Activated CD4-positive, alpha-beta T cell treated with anti-CD3 and anti-CD28 coated beads, Interleukin-2, amount 50 U/mL, for 48 hours (primary cell): ENCODE measurements around the gene MACROD1.

Experiments
- DNase-seq, 2 experiments: peaks; one replicate each; pipeline ENCODE4 v3.0.0-alpha.2; 2020

MACROD1 gene

DNA sequence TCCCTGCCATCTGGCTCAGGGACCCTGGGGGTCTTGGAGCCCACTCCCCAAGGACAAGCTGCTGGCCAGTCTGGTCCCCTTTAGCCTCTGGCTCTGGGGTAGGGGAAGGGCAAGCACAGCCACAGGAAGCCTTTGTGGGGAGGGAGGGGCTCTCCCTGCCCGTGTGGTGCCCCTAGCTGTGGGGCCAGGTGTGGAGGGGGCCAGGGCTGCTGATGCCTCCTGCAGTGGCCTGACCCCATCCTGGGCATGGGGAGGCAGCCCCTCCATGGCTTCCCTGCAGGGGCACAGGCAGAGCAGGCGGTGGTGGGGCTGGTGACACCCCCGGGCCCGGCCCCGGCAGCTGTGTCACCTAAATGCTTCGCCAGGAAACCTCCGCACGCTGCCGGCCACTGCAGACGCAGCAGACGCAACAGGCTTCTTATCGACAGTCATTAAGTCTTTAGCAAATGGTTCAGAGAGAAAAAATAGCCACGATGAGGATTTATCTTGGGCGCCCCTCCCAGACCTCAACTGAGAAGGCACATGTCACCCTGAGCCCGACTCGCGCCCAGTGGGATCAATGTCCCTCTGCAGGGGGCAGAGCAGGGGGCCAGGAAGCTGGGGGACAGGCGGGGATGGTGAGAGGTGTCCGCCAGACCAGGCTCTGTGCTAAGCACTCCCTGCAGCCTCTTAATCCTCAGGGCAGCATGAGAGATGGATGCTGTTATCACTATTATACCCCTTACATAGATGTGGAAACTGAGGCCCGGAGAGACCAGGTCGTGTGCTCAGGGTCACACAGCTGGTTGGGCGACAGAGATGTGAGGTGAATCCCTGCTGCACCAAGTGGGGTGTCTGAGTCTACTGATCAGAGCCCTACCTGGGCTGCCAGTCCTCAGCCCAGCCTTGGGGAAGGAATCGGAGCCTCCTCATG, 96.3 kb downstream of the MACROD1 start:
- DNase-seq = no peak

DNA sequence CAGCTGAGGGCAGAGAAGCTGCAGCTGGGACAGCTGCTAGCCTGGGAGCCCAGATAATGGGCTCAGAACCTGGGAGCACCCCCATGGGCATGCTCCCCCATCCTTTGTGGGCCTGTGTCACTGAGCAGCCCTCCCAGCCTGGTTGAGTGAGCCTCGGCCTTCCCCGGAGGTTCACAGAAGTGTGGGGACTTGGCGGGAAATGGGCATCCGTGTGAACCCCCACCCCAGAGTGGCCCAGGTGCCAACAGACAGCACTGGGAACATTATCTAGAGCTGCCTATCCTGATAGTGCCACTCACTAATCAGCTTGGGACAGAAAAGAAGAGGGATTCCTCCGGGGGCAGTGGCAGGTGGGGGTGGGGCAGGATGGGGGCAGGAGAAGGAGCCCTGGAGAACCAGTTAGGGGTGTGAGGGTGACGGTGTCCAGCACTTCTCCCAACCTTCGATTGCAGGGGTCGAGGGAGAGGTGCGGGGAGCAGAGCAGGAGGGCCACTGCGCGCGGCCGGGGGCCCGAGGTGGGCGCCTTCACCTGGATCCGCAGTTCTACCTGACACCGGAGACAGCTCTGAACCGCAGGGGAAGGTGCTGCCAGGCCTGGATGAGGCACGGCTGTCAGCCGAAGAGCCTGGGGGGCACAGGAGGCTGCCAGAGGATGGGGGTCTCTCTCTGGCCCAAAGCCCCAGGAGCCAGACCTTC, 97.1 kb downstream of the MACROD1 start:
- no peak for DNase-seq

- no peak for DNase-seq
Measured at GRCh38 chr11:64067230-64067993, 98.5 kb downstream of the MACROD1 start.

DNA sequence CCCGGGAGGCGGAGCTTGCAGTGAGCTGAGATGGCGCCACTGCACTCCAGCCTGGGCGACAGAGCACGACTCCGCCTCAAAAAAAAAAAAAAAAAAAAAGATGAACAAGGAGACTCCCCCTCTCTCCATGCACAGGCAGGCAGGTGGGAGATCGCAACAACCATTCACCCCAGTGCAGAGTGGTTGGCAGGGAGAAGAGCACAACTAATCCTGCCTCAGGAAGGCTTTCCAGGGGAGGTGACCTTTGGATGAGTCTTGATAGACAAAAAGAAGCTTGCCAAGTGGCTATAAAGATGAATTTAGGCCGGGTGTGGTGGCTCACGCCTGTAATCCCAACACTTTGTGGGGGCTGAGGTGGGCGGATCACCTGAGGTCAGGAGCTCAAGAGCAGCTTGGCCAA, 100.2 kb downstream of the MACROD1 start:
- DNase-seq = no peak

DNA sequence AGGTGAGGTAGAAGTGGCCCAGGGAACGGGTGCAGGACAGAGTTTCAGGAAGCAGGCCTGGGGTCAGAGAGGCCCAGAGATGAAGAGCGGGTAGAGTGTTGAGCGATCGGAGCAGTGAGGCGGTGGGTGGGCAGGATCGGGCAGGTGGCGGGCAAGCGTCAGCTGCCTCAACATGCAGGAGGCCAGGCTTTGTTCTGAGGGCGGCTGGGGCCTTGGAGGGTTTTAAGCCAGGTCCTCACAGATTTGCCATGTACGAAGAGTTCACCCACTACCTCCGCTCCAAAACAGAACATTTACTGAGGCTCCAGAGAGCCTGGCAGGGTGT, 100.8 kb downstream of the MACROD1 start:
- DNase-seq = no peak

DNA sequence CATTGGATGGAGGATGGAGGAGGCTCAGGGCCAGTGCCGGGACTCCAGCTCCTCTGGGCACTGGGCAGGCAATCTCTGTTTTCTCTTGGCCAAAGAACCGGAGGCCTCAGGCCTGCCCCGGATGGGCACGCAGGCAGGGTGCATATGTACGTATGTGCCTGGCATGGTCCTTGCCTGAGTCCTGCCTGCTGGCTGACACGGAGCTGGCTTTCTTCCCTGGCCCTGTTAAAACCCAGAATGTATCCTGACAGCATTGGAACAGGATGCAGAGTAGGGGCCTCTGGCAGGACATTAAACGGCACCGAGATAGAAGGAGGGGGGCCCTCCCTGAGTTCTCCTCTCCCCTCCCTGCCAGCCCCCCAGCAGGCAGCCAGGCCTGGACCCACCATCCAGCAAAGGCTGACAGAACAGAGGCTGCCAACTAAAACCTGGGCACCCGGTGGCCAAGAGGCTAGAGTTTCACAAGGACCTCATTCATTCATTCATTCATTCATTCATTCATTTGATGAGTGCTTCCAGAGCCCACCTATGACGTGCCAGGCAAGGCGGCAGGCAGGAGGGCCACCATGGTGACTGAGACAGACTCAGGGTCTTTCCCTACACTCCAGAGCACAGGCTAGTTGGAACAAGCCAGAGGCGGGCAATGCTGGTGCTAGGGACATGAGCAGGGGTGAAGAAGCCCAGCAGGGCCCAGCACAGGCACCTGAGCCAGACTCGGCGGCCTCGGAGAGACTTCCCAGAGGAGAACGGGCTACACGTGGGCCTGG, 101.4 kb downstream of the MACROD1 start:
- DNase-seq = no peak

GRCh38 chr11:64063777-64064176, 102.1 kb downstream of the MACROD1 start:
- DNase-seq = no peak

- no peak for DNase-seq
Measured at GRCh38 chr11:64062185-64063039, 103.5 kb downstream of the MACROD1 start.

DNA sequence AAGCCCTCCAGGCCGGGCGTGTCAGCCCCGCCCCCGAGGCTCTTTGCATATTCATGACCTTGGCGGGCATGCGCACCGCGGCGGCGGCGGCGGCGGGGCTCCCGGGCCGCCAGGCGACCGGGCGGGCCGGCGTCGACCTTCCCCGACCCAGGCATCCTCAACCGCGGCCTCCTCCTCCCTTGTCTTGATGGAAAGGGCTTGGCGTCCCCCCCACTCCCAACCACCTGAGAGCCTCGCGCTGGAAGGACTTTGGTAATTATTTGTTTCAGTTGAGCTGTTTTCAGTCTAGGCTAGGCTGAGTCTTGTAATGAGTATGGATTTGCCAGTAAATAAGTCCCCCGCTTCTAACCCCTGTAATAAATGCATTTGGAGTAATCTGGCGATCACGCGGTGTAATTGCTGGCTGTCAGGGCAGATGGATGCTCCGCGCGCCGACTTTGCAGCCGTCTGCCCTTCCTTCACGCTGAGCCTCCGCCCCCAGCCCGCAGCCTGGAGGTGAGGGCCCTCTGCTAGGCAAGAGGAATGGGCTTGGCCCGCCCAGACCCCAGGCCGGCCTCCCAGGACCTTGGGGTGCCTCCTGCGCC, 105.0 kb downstream of the MACROD1 start:
- peak; percentile 56 to 63 for DNase-seq

DNA sequence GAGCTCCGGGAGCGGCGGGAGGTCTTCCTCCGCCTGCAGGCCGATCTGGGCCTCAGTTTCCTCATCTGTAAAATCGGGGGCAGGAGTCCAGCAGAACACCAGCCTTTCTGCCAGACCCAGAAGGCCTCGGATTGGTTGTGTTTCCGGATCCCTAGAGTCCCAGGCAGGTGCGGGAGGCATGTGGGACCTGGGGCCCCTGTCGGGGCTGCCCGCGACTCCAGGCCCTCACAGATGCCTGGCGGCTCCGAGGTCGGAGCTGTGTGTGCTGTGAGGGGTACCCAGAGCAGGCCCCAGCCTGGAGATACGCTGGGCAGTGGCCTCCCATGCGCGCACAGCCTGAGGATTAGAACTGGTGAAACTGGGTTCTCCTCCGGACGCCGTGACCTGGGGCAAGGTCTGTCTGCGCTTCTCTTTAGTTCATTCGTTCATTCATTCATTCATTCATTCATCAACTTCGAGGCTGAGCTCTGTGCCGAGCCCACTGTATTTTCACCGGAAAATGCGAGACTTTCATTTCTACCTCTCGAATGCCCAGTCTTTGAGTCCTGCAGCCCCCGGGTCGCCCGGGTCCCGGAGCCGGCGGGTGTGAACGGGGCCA, 105.6 kb downstream of the MACROD1 start:
- no peak for DNase-seq

- DNase-seq = no peak
Measured at GRCh38 chr11:64059339-64060140, 106.4 kb downstream of the MACROD1 start.

DNA sequence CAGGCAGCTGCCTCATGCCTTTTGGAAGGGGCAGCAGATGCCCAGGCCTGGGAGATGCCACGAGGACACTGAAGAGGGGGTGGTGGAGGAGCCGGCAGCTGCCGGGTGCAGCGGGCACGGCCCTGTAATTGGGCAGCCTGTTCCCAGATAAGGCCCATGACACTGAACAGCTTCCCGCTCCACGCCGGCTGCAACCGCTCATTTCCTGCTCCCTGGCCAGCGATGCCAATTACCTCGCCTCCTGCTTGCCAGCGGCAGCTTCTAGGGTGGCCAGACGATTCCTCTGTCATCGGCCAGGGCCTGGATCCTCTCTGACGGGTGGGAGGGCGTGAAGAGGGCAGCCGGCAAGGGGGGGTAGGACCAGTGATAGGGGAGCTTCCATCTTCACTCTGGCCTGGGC, 107.4 kb downstream of the MACROD1 start:
- no peak for DNase-seq

- no peak for DNase-seq
Measured at GRCh38 chr11:64057890-64058289, 108.0 kb downstream of the MACROD1 start.

DNA sequence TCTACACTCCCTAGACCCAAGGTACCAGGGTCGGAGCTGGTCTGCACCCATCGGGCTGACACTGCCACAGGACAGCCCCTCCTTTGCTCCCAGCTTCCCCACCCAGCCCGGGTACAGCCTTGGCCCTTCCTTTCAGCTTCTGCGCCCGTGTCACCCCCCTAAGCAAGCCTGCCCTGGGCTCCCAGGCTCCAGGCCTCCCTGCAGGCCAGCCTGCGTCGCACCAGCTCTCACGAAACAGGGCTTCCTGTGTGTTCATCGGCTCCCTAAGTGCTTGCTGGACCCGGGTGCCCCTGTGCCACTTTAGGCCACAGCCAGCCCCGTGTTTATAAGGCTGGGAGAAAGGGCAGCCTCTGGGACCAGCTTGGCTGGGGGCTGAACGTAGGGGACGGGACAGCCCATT, 109.1 kb downstream of the MACROD1 start:
- DNase-seq = no peak

- no peak for DNase-seq
Measured at GRCh38 chr11:64056213-64056785, 109.6 kb downstream of the MACROD1 start.

- DNase-seq = no peak
Measured at GRCh38 chr11:64055077-64055476, 110.8 kb downstream of the MACROD1 start.

GRCh38 chr11:64053699-64054098, 112.2 kb downstream of the MACROD1 start:
- no peak for DNase-seq

- no peak for DNase-seq
Measured at GRCh38 chr11:64052938-64053622, 112.8 kb downstream of the MACROD1 start.

GRCh38 chr11:64052436-64052835, 113.5 kb downstream of the MACROD1 start:
- DNase-seq = no peak
